ENCODE data around the gene BICDL1.
"Not testable (repeated sequence)": the region's sequence is repeated elsewhere in the genome, so short reads cannot be mapped to it uniquely, and the experiment has no call there.

BICDL1 gene

DNA sequence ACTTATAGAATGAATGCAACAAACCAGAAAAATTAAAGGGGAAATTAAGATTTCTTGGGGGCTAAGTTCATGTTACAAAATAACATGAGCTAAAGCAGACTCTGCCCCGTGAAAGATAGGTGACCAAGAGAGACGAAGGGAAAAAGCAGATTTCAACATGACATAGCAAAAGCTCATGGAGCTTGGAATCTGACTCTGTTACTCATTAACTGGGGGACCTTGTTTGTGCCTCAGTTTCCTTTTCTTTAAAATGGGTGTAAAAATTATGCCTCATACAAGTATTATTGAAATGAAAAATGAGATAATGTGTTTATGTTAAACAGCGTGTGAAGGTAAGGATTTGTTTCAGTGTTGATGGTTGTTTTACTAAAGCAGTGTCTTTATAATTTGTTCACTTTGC, 11.5 kb downstream of the BICDL1 start:
- no peak for DNase-seq (ENCODE audit: low spot score)

DNA sequence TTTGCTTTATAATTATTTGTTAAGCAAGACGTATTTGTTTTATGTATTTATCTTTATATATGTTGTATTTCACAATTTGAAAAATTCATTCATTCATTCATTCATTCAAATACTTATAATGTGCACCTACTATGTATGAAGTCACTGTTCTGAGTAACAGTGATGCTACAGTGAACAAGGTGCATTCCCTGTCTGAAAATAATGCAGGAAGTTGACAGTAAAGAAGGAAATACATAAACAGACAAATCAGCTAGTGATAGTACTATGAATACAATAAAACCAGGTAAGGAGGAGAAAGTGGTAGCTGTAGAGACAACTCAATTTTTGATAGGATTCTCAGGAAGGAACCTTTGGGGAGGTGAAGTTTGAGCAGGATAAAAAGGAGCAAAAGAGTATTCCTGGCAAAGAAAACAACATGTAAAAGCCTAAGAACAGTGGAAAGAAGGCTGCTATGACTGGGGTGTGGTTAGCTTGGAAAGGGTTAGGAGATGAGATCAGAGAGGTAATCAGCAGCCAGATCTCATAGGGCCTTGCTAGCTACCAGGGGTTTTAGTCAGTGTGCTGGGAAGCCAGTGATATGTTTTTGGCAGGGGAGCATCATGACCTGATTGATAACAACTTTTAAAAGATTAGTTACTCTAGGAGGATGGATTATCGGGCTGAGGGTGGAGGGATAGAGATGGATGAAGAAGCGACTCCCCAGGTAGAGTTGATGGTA, 17.4 kb downstream of the BICDL1 start:
- no peak for DNase-seq (ENCODE audit: low spot score)

DNA sequence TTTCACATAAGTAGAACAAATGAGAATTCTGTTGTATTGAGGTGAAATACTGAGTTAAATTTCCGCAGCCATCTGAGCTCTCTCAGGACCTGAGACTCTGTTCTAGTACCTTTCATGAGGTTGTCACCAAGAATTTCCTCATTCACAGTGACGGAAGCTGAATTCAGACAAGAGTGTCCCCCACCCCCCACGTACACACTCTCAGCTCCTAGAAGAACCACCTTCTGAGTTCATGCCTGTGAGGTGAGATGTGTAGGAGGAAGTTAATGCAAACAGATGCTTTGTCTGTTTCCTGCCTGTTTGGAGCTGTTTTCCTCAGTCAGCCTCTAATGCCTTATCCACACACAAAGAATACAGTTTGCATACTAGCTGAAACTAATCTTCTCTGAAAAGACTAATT, 18.2 kb downstream of the BICDL1 start:
- DNase-seq (ENCODE audit: low spot score) = no peak

GRCh38 chr12:120010661-120011230, 21.7 kb downstream of the BICDL1 start:
- DNase-seq (ENCODE audit: low spot score) = no peak

DNA sequence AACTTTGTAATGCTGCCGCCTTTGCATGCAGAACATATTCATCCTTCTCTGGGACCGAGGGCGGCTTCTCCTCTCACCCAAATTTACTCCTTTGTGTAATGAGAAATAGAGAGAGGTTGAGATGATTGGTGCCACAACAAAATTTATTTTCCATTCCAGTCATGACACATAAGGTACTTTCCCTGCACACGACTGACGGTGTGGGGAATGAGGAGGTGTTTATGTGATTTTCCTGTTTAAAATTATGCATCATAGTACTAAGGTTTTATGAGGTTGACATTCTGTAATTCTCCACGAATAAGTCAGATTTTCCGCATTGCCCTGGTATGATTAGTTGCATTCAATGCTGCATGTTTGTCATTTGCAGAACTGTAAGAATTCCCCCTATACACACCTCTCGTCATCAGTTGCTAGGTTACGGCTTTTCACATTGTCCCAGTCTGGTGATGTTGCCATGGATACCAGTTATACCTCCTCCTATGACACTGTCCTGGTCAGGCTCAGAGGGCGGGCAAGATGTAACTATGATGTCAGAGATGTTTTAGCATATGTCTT, 23.1 kb downstream of the BICDL1 start:
- DNase-seq (ENCODE audit: low spot score) = peak; percentile 25

DNA sequence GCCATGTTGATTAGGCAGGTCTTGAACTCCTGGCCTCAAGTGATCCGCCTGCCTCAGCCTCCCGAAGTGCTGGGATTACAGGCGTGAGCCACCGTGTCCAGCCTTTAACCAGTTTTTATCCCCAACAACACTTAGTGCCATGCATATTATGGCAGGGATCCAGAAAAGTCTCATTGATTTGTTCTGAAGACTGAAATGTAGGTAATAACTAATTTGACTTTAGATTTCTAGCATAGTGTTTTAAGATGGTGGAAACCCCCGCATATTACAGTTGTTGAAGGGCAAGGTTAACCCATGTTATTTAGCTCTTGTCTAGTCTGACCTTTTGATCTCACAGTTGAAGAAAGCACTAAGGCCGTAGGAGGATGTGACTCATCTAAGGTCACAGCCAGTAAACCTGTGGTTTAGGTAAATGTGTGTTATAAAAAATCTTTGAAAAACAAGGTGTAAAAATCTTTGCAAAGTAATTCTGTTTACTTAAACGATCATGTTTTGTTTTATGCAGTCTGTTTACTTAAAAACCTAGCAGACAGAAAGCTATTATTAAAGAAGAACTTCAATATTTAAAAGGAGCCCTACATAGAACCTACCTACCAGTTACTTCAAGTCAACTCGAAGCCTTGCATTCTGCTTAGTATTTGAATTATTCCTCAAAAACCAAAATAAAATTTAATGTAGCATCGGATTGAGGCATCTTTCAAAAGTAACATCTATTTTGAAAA, 24.8 kb downstream of the BICDL1 start:
- no peak for DNase-seq (ENCODE audit: low spot score)

DNA sequence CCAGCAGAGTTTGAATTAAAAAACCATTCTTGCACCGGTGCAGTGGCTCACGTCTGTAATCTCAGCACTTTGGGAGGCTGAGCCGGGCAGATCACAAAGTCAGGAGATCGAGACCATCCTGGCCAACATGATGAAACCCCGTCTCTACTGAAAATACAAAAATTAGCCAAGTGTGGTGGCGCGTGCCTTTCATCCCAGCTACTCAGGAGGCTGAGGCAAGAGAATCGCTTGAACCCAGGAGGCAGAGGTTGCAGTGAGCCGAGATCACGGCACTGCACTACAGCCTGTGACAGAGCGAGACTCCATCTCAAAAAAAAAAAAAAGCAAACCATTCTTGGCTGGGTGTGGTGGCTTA, 25.3 kb downstream of the BICDL1 start:
- DNase-seq (ENCODE audit: low spot score) = not testable (repeated sequence)

- DNase-seq (ENCODE audit: low spot score) = no peak
These were observed 26.3 kb downstream of the BICDL1 start for GRCh38 chr12:120015313-120015712.

- not testable (repeated sequence) for DNase-seq (ENCODE audit: low spot score)
These were observed 27.2 kb downstream of the BICDL1 start for GRCh38 chr12:120016199-120016598.

- DNase-seq (ENCODE audit: low spot score) = no peak
These were observed 30.2 kb downstream of the BICDL1 start for GRCh38 chr12:120019197-120019596.

GRCh38 chr12:120019938-120020337, 30.9 kb downstream of the BICDL1 start:
- no peak for DNase-seq (ENCODE audit: low spot score)

DNA sequence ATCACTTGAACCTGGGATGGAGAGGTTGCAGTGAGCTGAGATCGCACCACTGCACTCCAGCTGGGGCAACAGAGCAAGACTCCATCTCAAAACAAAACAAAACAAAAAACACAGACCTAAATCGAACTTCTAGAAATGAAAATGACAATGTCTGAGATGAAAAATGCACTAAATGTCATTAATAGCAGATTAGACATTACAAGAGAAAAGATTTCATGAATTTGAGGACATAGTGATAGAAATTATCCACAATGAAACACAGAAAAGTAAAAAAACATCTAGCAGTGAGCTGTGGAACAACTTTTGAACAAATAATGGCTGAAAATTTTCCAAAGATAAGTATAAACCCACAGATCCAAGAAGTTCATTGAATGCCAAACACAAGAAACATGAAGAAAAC, 35.2 kb downstream of the BICDL1 start:
- no peak for DNase-seq (ENCODE audit: low spot score)

- no peak for DNase-seq (ENCODE audit: low spot score)
These were observed 36.6 kb downstream of the BICDL1 start for GRCh38 chr12:120025640-120026039.

GRCh38 chr12:120032242-120032641, 43.2 kb downstream of the BICDL1 start:
- DNase-seq (ENCODE audit: low spot score) = no peak

DNA sequence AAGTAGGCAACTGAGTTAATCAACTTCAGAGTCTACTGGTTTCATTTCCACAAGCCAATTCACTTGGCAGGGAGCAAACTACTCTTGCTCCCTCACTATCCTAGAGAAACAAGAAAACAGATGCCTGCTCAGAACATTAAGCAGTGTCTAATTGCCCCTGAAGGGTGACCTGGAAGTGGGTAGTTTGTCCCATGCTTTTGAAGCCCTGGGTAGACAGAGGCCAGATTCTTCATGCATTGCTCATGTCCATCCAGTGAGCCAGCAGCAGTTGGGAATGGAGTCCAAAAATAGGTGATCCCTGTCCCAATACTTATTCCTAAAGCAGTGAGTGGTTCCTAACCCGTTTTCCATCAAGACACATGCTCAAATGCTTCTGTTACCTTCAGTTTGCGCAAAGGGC, 48.8 kb downstream of the BICDL1 start:
- DNase-seq (ENCODE audit: low spot score) = no peak

GRCh38 chr12:120039711-120040110, 50.7 kb downstream of the BICDL1 start:
- DNase-seq (ENCODE audit: low spot score) = no peak

- no peak for DNase-seq (ENCODE audit: low spot score)
These were observed 52.6 kb downstream of the BICDL1 start for GRCh38 chr12:120041386-120042231.

GRCh38 chr12:120045367-120045766, 56.3 kb downstream of the BICDL1 start:
- DNase-seq (ENCODE audit: low spot score) = not testable (repeated sequence)

GRCh38 chr12:120047072-120047471, 58.0 kb downstream of the BICDL1 start:
- no peak for DNase-seq (ENCODE audit: low spot score)

DNA sequence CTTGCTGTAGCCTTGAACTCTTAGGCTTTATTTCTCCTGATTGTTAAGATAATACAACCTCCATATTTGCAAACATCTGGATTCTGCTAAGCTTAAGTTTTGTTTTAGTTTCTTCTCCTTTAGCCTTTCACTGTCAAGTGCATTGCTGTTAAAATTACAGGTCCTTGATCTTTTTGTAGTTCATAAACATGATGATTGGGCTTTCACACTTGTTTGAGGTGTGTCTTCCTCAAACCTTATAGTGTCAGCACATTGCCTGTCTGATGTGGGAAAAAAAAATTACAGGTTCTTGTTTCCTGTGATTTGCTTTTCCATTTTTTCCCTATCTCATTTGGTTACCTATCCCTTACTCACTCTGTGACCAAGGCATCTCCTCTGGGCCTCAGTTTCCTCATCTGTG, 59.2 kb downstream of the BICDL1 start:
- no peak for DNase-seq (ENCODE audit: low spot score)

GRCh38 chr12:120049426-120049825, 60.4 kb downstream of the BICDL1 start:
- DNase-seq (ENCODE audit: low spot score) = no peak

- DNase-seq (ENCODE audit: low spot score) = no peak
These were observed 62.5 kb downstream of the BICDL1 start for GRCh38 chr12:120051535-120051934.

All from cerebellar cortex (tissue), 1 donor.